Right ventricle myocardium superior (tissue), 1 donor: Measurements from ENCODE around the gene GTF2I. TPM values are rescaled to one million over a fixed set of nuclear protein-coding genes. Genes with fewer than 3 reads are reported as not detected.
"Not testable (repeated sequence)": the region's sequence is repeated elsewhere in the genome, so short reads cannot be mapped to it uniquely, and the experiment has no call there.

Experiments
- ATAC-seq: fragments of 200-7000 bp; cut with Tn5 transposase; one replicate; pipeline ENCODE4 v1.9.1; 2020; ENCODE audit warnings: mild to moderate bottlenecking; ENCODE audit not compliant: poor library complexity
- DNase-seq: peaks from one replicate; pipeline ENCODE4 v3.0.0-alpha.2; 2020
- intact Hi-C: fragments of 100-400 bp; cut with DNase I; formaldehyde crosslinking; loops from one replicate; pipeline ENCODE4 v1.11.2; 2022
- total RNA-seq: library from RNA; stranded (reverse); fragmentation: NEBNext Ultra II Directional; extraction: Animal tissue kit (Norgen Biotek cat#: 25700); gene quantifications from one replicate; pipeline ENCODE4 v1.2.1, GENCODE V29; 2021
- donor health status: DM: no; HTN: yes; CAD: no; lungs with severe emphysema.

The GTF2I gene
- total RNA-seq, 1 donor from 2014 or later = 117 TPM

- DNase-seq (no peak), ATAC-seq (no peak)
- intact Hi-C loops = no loop called here
Observed at GRCh38 chr7:74690474-74690873, 33.0 kb downstream of the GTF2I start.

DNA sequence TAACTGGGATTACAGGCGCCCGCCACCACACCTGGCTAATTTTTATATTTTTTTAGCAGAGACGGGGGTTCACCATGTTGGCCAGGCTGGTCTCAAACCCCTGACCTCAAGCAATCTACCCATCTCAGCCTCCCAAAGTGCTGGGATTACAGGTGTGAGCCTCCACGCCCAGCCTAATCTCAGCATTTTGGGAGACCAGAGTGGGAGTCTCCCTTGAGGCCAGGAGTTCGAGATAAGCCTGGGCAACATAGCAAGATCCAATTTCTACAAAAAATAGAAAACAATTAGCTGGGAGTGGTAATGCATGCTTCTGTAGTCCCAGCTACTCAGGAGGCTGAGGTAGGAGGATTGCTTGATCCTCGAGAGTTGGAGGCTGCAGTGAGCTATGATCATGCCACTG, 46.9 kb downstream of the GTF2I start:
- ATAC-seq, DNase-seq, intact Hi-C loops: not testable (repeated sequence)

DNA sequence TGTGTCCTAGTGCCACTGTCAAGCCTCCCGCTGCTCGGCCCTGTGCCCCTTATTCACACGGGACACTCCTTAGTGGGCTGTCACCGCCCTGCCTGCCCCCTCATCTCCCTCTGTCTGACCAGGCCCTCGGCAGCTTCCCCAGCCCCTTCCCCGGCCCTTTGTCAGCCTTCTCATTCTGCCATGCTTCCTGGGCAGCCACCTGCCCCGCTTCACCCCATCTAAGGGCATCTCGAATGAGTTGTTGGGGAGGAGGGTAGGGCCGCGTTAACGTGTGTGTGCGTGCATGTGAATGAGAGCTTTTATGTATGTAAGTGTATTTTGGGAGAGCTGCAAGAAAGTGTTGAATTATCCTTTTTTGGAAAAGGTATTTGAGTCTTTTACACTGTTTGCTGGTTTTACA, 49.7 kb downstream of the GTF2I start:
- intact Hi-C loops = no loop called here
- no peak for DNase-seq
- ATAC-seq = no peak

GRCh38 chr7:74708569-74709275, 51.2 kb downstream of the GTF2I start:
- ATAC-seq (no peak), DNase-seq (no peak)
- intact Hi-C loops = no loop called here

DNA sequence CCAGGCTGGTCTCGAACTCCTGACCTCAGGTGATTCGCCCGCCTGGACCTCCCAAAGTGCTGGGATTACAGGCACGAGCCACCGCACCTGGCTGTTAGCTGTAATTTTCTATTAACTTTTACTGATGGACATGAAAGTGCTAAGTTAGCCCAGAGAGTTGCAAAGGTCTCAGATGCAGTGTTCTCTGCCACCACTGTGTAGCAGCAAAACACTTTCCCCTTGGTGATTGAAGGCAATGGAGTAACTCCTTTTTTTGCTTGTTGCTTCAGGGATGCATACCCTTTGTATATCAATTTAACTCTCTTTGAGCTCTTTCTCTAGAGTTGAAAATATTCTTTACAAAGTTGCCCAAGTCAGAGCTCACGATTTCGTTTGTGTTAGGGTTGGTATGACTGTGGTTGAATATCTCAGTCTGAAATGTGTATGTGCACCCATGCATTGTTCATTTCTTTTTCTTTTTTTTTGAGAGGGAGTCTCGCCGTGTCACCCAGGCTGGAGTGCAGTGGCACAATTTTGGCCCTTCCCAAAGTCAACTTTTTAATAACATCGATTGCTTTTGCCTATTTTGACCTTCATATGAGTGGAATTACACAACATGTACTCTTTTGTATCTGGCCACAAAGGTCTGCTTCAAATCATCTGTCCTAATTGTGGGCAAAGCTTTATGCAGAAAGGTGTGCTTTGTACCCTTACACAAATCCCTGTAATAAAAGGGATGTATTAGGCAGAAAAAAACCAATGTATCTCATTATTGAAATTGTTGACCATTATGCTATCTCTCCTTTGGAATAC, 52.6 kb downstream of the GTF2I start:
- no peak for DNase-seq
- no peak for ATAC-seq
- intact Hi-C loops = no loop called here

- DNase-seq (no peak), ATAC-seq (no peak)
- intact Hi-C loops = no loop called here
Observed at GRCh38 chr7:74713567-74713966, 56.0 kb downstream of the GTF2I start.

GRCh38 chr7:74717889-74718288, 60.4 kb downstream of the GTF2I start:
- ATAC-seq = no peak
- intact Hi-C loops = no loop called here
- no peak for DNase-seq

GRCh38 chr7:74718336-74718735, 60.8 kb downstream of the GTF2I start:
- intact Hi-C loops = no loop called here
- no peak for DNase-seq

DNA sequence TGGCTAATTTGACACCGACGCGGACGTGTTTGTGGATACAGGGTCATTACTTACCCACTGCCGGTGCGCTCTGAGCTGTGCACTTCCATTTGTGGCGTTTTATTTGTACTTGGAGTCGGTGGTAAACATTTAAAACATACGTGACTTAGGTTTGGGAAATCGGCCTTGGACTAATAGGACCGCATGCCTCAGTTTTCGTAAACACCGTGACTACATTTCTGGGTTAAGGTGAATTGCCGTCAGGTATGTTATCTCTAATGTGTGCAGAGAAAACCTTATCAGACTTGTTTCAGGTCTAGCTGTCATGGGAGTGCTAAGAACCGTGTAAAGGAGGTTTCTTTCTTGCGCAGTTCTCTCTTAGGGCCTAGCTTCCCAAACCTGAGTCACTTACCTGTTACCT, 64.6 kb downstream of the GTF2I start:
- intact Hi-C loops = no loop called here
- no peak for DNase-seq
- ATAC-seq = no peak

More at GRCh38 chr7:74718336-74718735, 60.8 kb downstream of the GTF2I start:
- no peak for ATAC-seq

DNA sequence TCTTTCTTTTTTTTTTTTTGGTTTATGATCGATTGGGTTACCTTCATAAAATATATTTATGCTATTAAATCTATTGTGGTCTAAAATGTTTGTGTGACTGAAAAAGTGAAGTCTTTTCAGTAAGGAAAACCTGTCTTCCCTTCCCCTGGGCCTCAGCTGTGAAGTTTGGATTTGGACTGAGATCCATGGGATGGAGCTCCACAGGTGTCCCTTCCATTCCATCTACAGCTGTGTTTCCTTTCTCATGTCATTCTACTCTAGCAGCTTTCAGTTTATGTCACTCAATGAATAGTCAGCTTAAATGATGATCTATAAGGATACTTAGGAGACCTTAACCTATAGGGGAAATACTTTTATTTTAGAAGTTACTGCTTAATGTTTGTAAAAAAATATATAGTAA, 68.3 kb downstream of the GTF2I start:
- ATAC-seq = no peak
- no peak for DNase-seq
- intact Hi-C loops = no loop called here

DNA sequence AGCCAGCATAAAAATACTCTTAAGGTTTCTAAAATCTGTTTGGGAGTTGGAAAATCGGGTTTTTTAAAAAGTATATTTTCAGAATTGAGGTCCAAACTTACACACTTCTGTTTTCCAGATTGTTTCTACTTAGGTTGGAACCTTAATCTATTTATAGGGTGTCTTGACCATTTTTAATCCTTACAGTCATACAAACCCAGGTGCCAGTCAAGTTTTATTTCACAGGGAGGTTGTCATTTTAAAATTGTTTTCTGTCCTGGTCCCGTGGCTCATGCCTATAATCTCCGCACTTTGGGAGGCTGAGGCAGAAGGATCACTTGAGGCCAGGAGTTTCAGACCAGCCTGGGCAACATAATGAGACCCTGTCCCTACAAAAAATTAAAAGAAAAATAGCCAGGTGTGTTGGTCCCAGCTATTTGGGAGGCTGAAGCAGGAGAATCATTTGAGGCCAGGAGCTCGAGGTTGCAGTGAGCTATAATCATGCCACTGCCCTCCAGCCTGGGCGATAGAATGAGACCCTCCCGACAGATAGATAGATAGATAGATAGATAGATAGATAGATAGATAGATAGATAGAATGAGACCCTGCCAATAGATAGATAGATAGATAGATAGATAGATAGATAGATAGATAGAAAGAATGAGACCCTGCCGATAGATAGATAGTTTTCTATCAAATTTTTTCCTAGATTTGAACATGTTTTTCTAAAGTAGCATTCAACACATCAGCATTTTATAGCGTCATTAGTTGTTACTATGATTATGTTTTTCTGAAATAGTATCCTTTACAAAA, 69.0 kb downstream of the GTF2I start:
- DNase-seq = no peak
- intact Hi-C loops = no loop called here
- no peak for ATAC-seq

DNA sequence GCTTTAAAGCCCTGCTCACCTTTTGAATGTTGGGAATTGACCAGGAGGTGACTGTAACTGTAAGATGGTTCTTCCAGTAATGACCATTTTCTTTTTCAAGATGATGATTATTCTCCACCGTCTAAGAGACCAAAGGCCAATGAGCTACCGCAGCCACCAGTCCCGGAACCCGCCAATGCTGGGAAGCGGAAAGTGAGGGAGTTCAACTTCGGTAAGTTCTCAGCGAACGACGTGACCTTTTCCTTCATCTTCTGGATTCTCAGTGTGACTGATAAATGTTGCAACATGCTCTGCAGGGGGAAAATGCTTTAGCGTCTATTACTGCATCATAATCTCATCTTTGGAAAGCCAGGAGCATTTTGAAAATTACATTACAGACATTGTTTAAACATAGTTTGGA, 71.2 kb downstream of the GTF2I start:
- ATAC-seq, DNase-seq, intact Hi-C loops: not testable (repeated sequence)

DNA sequence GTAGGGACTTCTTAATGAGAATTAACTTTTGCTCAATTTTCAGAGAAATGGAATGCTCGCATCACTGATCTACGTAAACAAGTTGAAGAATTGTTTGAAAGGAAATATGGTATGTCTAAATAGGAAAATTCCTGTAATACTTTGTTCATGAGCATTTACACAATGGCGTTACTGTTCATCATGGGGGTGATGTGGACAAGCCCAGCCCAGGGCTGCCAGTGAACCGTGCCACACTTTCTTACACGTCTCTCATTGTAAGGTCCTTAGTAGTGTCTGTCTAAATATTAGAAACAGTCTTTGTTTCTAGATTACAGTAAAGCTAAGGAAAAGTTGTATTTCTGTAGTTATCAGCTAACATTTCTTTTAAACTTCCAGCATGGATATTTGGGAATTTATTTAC, 72.7 kb downstream of the GTF2I start:
- ATAC-seq, DNase-seq, intact Hi-C loops: not testable (repeated sequence)

DNA sequence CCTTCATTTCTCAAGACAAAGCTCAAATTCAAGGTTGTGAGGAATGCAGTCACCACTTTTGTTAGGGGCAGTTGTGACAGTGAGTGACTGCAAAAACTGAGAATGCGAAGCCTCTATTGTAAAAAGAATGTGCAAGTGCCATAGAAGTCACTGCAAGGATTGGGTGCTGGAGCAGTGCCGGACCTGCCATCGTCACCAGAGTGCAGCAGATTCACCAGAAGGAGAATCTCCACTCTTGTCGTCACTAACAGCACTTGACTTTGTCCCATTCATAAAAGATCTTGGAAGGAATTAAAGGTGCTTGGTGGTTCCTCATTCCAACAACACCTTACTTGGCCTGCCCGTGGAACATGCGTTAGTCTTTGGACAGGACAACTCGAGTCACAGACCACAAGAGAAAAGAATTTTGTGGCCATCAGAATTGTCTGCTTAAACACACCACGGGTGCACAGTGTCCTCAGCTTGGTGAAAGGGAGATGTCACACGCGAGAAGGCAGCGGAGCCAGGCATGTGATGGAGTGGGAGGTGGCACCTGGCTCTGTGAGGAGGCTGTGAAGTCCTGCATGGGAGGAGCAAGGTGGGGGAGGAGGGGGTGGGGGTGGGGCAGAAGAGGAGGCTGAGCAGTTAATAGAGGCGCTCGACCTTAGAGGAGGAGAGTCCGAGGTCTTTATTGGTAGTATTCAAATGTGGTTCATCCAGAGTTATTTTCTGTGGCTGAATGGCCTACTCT, 82.6 kb downstream of the GTF2I start:
- intact Hi-C loops, ATAC-seq, DNase-seq: not testable (repeated sequence)

GRCh38 chr7:74743936-74744557, 86.5 kb downstream of the GTF2I start:
- DNase-seq, intact Hi-C loops: not testable (repeated sequence)
- peak; percentile 83 for ATAC-seq

DNA sequence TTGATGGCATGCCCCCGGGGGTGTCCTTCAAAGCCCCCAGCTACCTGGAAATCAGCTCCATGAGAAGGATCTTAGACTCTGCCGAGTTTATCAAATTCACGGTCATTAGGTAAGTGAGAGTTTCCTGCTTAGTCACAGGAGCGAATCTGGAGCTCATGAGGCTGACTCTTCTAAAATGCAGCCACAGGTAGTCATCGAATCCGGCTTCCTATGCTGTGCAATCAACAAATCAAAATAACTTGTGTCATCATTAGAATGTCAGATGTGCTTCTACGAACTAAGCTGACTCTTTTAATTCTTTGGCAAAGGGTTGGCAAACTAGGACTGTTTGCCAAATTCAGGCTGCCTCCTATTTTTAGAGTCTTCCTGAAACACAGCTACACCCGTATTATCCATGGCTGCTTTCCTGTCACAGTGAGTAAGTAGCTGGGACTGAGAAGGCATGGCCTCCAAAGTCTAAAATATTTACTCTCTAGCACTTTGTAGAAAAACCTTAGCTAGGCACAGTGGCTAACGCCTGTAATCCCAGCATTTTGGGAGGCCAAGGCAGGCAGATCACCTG, 96.5 kb downstream of the GTF2I start:
- DNase-seq, intact Hi-C loops: not testable (repeated sequence)
- peak; percentile 88 for ATAC-seq

GRCh38 chr7:74756673-74757072, 99.2 kb downstream of the GTF2I start:
- intact Hi-C loops, DNase-seq, ATAC-seq: not testable (repeated sequence)

DNA sequence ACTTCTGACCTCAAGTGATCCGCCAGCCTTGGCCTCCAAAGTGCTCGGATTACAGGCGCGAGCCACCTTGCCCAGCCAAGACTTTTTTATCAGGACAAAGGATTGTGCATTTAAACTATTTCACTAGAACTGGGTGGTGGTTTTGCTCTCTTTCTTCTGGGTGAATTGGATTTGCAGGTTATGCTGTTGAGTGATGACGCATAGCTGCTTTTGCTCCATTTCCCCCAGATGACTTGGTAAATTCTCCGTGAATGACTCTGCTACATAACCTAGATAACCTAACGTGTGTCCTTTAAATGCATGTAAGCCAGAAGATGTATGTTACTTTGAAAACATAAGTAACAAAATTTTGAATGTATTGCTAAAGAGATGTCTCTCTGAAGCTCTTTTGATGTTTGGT, 100.8 kb downstream of the GTF2I start:
- DNase-seq, intact Hi-C loops, ATAC-seq: not testable (repeated sequence)
